HG03432 (cell line): ENCODE data around the gene ATPAF2.

Experiments
- ATAC-seq: cut with Tn5 transposase; IDR thresholded peaks from one replicate; pipeline ENCODE4 v1.9.1; 2021; ENCODE audit warnings: mild to moderate bottlenecking, moderate library complexity; ENCODE audit not compliant: unreplicated experiment

ATPAF2 gene

DNA sequence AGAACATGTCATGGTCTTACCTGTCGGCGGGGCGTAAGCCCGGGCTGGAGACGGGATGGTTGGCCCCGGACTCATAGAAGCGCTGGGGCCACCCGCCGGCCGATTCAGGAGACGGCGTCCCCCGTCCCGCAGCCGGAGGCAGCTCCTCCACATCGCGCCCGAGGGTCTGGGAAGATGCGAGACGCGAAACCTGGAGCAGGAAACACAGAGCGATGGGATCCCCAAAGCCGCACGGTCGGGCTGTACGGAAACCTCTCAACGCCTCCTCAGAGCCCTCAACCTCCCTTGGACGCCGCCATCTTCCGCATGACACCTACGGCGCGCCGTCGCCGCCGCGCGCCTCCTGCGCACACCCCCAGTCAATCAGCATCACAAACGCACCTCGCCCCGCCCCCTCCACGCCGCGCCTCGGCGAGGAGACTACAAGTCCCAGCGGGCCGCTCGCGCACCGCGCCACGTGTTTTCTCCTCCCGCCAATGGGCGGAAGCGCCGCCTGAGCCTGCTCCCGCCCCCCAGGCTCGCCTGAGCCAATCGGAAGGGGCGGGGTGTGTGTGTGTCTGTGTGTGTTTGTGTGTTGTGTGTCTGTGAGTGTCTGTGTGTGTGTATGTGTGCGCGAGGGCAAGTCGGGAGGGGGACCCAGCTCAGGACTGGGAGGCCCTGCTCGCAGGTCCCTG lies at the start of gene ATPAF2, which contains the start of gene GID4:
ATPAF2 (minus strand) TSS at position 308 of the 674 bp plus-strand sequence; CDS start at position 153, 155 bp downstream.
GID4 (plus strand) TSS at position 548 of the 674 bp plus-strand sequence; CDS start at position 605, 57 bp downstream.
- ATAC-seq, result peak; percentile 87

DNA sequence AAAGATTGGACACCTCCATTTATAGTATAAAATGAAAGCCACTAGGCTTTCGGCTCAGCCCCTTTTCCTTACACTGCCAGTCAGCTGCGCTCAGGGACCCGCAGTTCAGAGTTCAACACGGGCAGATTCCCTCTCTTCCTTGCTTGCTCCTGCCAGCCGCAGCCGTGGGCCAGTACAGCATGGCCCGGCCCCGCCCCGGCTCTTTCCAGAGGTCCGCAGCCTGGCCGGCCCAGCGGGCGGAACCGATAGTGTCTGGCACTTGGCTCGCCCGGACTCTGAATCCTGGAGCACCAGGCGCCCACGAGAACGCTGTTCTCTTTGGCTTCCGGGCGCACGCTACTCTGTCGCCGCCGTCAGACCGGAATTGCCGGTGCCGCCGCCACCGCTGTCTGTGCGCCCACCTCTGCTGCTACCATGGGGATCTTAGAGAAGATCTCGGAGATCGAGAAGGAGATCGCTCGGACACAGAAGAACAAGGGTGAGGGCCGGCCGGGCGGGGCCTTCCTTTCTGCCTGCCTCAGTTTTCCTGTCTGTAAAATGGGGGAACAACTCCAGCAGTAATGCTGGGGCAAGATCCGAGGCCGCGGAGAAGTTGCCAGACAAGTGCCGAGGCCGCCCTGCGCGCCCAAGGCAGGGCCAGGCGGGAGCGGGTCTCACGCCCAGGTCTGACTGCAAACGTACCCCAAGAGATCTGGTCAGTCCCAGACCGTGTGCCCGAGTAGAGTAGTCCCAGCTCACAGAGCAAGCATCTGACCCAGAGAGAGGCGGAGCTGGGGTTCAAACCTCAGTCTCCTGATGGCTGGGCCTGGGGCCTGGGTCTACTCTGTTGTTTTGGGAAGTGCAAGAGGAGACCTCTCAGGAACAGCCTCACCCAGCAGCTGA lies 48.9 kb upstream of the ATPAF2 start, which contains the start of gene DRG2:
DRG2 (plus strand) TSS at position 339 of the 882 bp plus-strand sequence; CDS start at position 415, 76 bp downstream.
- ATAC-seq, result peak; percentile 87

DNA sequence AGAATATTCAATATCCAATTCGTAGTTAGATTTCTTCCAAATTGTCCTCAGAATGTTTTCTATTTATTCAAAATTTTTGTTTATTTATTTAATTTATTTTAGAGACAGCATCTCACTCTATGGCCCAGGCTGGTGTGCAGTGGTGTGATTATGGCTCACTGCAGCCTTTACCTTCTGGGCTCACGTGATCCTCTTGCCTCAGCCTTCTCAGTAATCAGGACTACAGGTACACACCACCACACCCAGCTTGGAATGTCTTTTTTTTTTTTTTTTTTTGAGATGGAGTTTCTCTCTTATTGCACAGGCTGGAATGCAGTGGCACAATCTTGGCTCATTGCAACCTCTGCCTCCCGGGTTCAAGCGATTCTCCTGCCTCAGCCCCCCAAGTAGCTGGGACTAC lies 45.3 kb upstream of the ATPAF2 start:
- no peak for ATAC-seq

DNA sequence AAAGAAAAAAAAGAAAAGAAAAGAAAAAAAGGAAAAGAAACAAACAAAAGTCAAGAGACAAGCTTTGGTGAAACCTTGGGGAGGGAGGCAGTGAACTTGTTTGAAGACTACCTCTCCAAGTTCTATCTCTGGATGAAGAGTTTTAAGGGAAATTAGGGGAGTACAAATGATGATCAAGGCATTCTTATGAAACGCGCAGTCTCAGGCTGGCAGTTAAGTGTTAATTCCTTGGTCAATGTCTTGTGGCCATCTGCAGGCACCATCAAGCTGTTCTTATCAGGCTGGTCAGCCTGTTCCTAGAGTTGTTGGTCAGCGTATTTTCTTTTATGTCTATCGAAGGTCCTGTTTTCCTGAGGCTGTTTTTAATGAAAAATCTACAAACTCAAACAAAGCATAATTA lies 40.6 kb upstream of the ATPAF2 start:
- ATAC-seq, result no peak

DNA sequence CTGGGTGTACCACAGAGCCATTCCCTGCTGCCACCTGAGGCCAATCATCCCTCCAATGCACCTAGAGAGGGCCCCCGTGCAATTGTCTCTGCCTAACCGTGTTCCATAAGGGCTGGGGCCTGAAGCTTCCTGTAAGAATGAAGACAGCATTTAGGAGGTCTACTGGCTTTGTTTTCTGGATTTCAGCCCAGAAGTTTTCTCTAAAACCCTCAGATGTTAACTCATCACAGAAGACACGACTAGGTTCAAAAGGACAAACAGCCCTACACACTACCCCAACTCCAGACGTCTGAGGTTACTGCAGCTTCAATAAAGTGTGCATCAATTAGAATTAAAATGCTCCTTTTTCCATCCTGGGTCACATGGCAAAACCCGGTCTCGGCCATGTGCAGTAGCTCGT lies 38.0 kb upstream of the ATPAF2 start:
- no peak for ATAC-seq

DNA sequence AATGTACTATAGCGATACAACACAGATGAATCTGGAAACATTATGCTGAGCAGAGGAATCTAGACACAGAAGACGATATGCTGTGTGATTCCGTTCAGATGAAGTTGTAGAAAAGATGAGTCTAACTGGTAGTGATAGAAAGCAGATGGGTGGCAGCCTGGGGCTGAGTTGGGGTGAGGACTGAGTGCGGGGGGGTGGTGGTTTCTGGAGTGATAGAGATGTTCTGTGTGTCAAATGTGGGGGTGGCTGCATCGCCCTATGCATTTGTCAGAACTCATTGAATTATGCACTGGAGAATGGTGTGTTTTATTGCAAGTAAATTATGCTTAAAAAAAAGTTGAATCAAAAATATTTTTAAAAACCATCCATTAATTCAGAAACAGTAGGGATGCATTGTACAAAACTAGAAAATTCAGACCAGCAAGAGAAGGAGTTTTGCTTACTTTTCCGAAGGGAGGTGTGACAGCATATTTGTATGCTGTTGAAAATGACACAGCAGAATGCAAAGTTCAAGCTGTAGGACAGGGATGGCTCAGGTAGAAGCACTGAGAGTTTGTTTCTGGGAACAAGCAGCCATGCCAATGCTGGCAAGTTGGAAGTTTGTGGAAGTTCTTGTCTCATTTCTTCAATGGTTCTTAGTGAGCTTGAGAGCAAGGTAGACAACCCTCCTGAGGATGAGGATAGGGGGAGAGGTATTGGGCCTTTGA lies 35.8 kb upstream of the ATPAF2 start:
- no peak for ATAC-seq

DNA sequence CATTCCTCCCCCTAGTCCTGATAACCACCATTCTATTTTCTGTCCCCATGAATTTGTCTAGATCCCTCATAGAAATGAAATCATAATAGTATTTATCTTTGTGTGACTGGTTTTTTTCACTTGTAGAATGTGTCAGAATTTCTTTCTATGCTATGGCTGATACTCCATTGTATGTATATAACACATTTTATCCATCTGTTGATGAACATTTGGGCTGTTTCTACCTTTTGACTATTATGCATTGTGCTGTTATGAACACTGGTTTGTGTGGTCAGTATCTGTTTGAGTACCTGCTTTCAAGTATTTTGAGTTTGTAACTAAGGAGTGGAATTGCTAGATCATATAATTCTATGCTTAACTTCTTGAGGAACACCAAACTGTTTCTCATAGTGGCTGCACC lies 32.8 kb upstream of the ATPAF2 start:
- no peak for ATAC-seq

DNA sequence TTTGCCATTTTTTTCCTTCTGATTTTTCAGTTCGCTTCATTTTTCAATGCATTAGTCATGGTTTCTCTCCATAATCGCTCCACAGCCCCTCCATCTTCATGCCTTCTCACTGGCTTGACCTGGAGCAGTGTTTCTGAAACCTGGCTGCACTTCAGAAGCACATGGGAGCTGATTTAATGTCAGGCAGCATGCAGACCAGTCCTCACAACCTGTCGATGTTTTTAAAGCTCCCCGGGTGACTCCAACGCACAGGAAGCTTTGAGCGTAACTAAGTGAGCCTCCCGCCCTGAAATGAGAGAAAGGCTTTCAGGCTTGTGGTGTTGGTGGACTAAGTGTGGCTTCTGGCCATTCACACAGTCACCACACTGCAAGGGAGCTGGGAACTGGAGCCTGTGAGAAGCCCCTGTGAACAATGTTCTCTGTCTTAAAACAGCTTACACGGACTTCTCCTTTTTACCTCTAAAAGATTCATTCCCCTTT lies 31.9 kb upstream of the ATPAF2 start:
- no peak for ATAC-seq

DNA sequence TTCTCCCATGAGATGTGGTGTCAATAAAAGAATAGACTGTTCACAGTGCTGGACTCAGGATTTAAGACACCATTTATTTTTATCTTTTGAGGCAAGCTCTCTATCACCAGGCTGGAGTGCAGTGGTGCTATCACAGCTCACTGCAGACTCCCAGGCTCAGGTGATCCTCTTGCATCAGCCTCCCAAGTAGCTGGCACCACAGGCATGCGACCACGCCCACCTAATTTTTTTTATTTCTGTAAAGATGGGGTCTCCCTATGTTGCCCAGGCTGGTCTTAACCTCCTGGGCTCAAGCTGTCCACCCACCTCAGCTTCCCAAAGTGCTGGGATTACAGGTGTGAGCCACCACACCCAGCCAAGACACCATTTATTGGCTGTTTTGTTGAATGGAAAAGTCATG lies 30.1 kb upstream of the ATPAF2 start:
- ATAC-seq, result no peak

DNA sequence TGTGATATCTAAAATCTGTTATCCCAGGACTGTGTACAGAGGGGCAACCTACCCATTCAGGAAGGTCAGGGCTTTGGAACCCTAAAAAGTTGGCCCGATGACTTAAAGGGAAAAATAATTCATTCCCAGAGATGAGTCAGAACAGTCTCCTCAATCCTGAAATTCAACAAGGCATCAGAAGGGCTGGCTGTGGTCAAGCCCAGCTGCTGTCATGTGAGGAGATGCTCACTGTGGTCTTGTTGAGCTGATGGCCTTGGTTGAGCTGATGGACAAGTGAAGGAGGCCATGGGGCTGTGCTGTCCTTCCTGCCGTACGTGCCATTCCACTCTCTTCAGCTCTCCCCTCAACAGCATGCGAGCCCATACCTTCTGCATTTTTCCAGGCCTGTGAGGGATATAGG lies 27.9 kb upstream of the ATPAF2 start:
- no peak for ATAC-seq

DNA sequence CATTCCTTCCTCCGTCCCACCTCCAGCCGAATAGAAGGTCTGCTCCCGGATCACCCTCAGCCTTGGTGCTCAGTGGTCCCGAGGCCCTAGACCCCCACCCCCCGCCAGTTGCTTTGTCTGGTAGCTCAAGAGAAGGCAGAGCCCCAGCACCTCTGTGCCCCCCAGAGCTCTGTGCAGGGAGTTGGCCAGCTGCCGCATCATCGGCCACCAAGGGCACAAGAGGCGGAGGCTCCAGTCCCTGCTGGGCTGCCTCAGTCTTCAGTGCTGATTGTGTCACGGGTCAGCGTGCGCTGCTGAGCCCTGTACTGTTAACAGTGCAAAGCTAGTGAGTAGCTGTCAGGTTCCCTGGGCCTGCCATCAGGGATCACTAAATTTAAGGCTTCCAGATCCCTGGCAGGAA lies 26.6 kb upstream of the ATPAF2 start:
- no peak for ATAC-seq

DNA sequence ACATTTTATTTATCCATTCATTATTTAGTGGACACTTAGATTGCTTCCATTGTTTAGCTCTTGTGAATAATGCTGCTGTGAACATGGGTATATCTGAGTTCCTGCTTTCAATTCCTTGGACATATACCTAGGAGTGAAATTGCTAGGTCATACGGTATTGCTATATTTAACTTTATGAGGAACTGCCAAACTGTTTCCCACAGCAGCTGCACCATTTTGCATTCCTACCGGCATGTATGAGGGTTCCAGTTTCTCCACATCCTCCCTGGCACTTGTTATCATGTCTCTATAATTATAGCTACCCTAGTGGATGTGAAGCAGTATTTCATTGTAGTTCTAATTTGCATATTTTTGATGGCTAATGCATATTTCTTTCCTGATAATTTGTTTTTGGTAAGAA lies 25.1 kb upstream of the ATPAF2 start:
- ATAC-seq, result no peak

DNA sequence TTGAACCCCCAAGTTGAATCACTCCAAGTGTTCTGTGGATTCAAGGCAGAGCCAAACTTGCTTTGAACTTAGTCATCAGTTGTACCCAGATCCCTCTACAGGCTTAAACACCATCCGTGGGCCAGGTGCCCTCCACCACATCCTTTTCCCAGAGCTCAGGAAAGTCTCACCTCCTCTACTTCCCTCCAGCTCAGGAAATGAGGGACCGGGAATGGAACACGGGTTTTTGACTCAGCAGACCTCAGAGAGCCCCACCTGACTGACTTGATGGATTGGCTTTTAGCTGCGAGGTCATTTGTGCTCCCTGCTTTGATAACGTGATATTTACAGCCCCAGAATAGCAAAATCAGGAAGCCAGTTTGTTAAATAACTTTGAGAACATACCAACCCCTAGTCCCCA lies 20.3 kb upstream of the ATPAF2 start:
- no peak for ATAC-seq

DNA sequence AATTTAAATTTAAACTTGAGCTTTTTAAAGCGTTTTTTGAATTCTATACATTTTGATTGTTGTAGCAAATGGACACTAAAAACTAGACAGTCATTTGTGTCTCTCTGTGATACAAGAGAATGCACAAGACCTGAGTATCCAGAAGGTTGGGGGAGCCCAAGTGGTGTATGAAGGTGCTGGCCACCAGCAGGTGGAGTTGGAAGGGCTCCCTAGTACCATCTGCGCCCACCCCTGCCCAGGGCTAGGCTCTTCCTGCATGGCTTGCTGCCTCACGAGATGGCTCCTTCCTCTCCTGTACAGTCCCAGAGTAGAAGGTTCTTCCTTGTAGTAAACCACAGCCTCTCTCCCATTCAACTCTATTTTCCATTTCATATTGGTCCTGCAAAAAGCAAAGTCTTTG lies 17.2 kb upstream of the ATPAF2 start:
- no peak for ATAC-seq

DNA sequence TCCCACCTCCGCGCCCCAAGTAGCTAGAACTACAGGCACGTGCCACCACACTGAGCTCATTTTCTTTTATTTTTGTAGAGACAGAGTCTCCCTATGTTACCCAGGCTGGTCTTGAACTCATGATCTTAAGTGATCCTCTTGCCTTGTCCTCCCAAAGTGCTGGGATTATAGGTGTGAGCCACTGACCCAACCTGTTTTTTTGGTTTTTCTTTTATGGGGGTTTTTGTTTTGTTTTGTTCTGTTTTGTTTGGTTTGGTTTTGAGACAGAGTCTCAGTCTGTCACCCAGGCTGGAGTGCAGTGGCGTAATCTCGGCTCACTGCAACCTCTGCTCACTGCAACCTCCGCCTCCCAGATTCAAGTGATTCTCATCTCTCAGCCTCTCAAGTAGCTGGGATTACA lies 16.6 kb upstream of the ATPAF2 start:
- ATAC-seq, result no peak

DNA sequence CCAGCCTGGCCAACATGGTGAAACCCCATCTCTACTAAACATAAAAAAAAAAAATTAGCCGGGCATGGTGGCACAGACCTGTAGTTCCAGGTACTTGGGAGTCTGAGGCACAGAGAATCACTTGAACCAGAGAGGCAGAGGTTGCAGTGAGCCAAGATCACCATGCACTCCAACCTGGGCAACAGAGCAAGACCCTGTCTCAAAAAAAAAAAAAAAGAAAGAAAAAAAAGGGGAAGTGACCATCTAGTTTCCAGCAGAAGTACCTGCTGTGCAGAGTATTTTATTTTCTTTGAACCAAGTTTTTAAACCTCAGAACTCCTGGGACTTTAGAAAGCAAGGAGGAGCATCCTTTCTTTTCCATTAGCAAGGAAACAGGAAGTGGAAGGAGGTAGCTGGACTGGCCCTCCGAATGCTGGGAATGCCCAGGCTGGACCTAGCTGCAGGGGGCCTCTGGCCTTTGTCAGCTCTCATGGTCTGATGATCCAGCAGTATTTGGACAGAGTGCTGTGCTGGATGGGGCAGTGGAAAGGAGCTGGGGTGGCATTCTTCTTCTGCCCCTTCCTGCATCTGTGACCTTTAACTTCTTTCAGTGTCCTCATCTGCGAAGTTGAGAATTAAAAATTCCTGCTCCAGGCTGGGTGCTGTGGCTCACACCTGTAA lies 6.9 kb upstream of the ATPAF2 start:
- no peak for ATAC-seq

DNA sequence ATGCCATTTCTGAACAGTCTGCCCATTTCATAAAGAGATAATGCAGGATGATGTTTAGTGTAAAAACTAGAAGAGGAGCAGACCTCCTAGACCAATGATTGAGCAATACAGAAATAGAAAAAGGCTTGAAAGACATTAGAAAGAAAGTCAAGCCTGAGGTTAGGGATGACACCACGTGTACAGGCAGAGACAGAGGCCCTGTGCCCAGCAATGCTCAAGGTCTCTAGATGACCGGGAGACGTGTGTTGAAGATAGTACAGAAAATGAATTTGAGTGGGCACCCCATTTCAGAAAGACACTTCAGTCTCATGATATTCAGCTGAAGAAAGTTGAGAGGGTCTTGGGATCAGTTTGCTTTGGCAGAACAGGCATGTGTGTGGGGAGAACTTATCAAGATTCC lies 5.6 kb upstream of the ATPAF2 start:
- ATAC-seq, result no peak

DNA sequence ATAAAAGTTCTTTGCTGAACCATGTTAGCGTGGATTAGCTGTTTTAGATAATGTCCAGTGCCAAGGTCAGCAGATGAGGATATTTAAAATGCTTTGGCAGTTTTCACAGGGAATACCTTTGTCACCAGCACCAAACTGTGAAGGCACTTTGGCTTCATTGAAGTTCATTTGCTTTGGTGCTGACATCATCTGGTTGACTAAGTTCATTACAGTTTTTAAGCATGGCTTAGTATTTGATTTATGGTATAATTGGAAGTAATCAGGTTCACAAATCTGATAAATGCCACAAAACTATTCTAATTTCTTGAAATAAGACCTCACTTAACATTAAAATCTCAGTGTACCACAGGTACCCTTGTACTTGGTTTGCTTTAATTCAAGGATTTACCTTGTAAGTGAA lies 4.5 kb upstream of the ATPAF2 start:
- ATAC-seq, result no peak

DNA sequence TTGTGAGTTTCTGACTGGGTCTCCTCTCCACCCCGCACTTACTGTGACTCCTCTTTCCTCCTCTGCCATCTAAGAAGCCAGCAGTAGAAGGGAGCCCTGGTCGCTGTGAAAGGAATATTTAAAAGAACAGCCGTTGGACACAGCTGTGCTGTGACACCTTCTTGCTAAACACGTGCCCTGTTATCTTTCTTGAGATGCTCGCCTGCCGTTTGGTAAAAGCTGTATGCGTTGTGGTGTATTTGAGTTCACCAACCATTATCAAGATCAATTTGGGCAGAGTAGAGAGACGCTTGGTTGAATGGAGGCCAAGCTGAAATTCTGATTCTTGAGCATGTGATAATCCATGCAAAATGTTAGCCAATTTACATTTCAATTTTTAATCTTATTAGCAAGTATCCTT lies 4.0 kb upstream of the ATPAF2 start:
- ATAC-seq, result no peak

DNA sequence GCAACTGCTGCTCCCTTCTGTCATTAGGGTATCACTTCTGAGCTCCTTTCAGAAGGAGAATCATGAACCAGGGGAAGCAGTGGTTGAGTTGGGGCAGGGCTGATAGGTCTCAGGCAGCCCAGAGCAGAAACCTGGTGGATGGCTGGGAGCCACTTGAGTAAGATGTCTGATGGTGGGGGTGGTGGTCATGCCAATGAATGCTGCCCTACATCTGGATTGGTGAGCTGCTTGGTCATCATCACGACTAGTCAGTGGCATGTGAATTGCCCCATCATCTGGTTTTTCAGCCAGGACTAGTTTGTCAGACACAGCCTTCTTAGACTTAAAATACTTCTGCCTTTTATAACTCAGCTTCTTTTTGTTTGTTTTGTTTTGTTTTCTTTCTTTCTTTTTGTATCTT lies 2.8 kb upstream of the ATPAF2 start:
- ATAC-seq, result no peak
